Measurements from ENCODE around the gene PTGR3.

PTGR3 gene

DNA sequence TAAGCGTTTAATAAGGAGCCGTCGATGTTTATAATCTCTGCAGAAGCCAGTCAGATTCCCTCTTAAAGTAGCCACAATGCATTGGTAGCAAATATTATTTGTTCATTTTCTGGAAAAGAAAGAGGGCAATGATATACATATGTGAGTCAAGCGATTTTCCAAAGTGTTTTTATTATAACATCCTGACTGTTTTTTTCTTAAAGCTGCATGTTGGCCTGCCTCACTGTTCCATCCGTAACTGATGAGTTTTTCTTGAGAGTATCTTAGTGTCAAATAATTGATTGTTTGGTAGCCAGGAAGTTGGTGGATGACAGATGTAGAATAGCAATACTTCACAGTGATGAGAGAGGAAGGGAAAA is 5.4 kb upstream of the PTGR3 start:
- DNase-seq = no peak

DNA sequence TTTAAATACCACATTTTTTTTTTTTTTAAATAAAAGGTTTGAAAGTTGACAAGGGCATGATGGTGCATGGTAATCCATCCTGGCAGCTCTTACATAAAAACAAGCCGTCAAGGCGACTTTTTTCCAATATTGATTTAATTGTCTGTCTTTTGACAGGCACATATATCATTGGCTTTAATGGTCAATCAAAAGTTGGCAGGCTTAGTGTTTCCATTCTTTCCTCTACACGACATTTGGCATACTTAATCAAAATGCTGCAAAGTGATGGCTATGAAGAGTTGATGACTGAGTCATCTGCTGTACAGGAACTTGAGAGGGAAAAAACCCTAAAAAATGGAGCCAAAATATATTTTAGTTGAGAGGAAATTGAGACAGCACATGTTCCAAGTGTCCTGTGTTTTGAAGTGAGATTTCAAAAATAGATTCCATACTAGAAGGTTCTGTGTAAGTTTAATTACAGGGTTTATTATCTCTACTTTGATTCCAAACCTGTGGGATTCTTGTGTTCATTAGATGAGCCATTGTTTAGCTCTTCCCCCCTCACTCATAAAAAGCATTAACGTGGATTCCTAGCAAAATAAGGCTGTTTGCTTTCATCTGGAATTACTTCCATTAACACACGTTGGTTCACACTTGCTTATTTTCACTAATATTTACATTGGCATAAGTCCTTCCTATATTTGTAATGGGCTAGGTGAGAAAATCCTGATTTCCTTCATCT is 4.8 kb upstream of the PTGR3 start:
- no peak for DNase-seq

DNA sequence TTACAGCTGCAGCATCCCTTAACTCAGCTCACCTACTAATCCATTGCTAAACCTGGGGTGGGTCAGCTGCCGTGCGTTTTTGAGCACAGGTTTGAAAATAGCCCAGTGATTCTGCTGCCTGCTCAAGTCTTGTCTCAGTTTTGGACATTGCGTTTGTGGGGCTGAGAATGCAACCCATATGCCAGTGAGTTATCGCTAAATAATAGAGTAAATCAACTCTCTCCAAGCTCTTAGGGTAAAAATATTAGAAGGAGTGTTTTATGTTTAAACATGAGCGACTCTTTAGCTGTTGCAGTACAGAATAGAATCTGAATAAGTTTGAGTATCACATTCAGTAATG is 3.8 kb upstream of the PTGR3 start:
- no peak for DNase-seq

DNA sequence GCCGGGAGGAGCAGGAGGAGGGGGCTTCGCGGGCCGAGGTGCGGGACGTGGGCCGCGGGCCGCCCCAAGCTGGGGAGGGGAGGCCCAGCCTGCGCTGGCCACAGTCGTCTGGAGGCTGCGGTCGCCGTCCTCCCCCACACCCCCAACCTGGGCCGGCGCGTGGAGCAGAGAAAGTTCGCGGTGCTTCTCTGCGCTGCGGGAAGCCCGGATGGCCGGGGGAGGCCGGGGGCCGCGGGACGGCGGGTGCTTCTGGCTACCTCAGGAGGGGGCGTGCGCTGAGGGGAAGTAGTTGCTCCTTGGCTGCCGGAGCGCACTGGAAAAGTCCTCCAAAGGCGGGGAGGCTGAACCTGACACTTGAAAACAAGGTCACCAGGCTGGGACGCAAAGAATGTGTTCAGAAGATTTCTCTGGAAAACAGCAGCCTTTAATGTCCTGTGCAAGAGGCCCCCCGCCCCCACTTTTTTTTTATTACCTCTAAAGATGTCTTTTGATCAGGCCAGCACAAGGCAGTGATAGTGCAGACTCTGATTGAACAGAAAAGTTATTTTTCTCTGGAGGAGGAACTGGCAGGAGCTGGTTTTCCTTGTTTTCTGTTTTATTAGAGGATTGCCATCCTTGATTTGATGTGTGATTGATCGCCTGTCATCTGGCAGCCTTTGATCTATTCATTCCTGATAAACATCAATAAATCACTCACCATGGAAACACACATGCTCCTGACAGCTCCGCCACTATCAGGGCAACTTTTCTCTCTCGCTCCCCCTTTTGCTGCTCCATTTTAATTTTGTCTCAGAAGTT is 3.2 kb upstream of the PTGR3 start:
- DNase-seq = peak; percentile 52

DNA sequence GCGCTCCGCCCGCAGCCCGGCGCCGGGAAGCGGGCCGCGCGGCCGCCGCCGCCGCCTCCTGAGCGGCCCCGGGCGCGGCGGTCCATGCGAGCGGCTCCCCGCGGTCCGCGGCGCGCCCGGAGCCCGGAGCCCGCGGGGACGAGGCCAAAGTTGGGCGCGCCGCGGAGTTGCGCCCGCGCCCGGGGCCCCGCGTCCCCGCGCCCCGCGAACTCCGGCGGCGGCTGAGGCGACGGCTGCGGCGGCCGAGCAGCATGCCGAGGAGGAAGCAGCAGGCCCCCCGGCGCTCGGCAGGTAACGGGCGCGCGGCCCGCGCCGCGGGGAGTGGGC is 2.6 kb upstream of the PTGR3 start:
- peak; percentile 14 for DNase-seq

DNA sequence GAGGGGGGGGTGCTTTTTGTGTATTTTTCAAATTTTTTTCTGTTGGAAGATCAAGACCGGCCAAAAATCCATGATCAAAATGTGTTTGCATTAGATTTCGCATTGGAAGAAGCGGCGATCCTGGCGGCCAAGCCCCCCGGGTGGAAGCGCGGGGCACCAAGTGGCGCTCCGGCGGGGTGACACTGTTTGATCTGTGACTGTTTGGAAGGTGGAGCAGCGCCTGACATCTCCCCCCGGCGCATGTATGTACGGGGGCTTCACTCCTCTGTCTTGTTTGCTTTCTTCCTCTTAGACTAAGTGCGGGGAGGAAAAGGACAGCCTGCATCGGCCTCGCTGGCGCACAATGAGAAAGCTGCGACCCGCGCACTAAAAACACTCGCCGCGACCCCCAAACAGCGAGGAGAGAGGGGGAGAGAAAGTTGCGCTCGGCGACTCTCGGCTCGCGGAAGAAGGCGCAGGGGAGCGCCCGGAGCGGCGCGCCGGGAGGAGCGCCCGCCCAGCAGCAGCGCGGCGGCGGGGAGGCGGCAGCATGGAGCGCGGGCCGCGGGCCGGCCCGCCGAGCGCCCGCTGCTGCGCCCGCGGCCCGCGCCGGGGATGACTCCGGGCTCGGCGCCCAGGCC is 2.2 kb upstream of the PTGR3 start:
- peak; percentile 41 for DNase-seq

DNA sequence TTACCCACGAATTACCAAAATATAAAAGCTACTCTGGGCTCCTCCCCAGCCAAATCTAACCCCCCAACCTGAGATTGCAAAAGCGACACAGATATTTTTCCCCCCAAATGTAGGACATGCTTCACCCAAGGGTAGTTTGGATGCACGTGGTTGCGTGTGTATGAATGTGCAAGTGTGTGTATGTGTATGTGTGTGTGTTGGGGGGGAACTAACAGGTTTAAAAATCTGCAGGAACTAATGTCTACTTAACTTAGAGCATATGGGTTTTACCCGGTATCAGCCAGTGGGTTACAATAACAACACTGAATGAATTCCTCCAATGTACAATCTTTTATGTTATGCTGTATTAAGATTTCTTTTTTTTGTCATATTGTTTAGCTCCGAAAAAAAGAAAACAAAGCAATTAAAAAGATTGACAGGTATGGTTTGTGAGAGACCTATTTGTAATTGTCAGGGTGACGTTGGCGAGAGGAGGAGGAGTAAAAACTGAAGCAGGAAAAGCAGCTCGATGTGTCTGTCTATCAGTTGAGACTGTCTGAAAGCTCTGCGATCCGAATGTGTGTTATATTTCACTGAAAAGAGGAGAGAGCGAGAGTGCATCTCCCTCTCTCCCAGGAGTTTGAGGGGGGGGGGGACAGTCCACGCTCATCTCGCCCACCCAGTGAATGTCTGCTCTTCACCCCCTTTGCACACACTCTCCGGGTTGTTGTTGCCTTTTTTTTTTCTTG is 1.5 kb upstream of the PTGR3 start, which contains the start of gene TSHZ1:
TSHZ1 (plus strand) TSS at position 524 of the 728 bp plus-strand sequence. CDS start 1,080 bp downstream, outside the sequence.
- peak; percentile 95 for DNase-seq

DNA sequence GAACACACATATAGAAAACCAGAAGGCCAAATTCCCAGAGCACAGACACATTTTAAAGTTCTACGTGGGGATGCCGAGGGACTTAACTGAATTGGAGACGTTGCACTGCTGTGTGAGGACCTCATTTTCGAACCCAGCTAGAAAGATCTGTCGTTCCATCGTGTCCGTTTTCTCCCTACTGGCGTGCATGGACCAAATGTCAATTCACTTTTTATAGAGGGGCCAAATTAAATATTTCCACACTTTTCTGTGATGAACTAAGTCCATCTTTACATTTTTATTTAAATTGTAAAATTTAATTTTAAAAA is 966 bp upstream of the PTGR3 start:
- no peak for DNase-seq

DNA sequence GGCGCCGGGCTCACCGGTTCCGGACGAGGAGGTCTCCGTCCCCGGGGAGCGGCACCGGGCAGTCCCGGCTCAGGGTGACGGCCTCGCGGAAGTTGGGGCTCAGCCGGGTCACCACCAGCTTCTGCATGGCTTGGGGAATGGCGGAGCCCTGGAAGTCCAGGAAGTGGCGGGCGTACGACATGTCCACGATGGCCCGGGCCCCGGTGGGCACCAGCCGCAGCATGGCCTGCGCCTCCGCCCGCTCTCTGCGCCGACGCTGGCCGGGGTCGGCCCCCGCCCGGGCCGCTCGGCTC is 157 bp downstream of the PTGR3 start:
- DNase-seq = no peak

DNA sequence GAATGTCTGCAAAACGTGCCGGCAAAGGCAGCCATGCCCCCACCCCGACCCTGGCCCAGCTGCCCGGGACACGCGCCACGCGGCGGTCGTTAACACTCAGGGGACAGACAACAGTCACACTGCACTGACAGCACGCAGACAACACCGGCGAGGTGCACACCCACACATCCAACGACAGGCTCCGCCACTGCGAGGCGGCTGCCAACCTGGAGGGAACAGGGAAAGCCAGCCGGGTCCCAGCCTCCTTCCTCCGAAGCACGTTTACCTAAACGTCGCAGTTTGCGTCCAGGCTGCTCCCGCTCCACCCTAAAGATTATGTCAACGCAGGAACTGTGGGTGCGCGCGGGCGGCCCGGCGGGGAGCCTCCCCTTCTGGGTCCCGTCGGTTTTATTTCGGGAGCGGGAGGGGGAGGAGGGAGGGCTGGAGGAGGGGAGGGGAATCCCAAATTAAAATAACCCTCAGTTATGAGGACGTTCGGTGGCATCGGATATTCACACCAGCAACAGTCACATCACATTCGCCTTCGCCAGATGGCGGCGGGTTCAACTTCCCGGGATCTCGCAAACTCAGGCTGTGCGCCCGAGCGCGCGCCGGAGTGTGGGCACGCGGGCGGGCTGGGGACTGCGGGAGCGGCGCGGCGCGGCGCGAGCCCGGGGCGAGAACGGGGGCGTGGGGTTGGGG is 644 bp downstream of the PTGR3 start:
- DNase-seq = peak; percentile 68

DNA sequence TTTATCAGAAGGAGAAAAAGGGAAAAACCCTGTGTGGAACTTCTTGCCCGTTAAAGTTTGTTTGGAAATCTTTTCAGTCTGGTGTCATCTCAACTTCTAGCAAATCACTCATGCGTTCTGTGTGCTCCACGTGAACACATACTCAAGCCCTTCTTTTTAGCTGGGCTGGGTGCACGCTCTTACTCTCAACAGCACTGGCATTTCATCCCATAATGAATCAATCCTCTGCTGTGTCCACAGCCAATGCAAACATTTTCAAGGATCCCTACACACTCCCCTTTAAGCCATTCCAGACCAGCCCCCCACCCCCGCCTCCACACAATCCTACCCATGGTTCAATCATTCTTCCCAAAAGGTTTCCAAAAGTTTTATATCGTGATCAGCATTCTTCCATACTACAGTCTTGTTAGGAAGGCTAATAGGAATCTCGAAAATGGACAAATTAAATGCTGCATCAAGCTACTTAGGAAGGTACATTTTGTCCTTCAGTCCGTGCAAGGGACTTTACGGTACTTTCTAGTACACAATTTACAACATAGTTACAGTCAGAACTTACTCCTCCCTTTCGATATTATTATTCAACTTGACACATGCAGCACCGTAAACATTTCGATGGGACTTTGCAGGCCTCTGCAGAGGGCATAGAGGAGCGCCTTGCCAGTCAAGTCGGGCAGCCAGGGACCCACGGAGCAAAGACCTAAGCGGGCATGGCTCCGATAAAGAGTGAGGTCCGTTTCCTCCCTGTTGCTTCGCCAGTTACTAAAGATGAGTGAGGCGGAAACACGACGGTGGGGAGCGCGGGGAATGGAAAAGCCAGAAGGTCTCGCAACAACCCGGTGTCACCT is 1.4 kb downstream of the PTGR3 start:
- peak; percentile 56 for DNase-seq

DNA sequence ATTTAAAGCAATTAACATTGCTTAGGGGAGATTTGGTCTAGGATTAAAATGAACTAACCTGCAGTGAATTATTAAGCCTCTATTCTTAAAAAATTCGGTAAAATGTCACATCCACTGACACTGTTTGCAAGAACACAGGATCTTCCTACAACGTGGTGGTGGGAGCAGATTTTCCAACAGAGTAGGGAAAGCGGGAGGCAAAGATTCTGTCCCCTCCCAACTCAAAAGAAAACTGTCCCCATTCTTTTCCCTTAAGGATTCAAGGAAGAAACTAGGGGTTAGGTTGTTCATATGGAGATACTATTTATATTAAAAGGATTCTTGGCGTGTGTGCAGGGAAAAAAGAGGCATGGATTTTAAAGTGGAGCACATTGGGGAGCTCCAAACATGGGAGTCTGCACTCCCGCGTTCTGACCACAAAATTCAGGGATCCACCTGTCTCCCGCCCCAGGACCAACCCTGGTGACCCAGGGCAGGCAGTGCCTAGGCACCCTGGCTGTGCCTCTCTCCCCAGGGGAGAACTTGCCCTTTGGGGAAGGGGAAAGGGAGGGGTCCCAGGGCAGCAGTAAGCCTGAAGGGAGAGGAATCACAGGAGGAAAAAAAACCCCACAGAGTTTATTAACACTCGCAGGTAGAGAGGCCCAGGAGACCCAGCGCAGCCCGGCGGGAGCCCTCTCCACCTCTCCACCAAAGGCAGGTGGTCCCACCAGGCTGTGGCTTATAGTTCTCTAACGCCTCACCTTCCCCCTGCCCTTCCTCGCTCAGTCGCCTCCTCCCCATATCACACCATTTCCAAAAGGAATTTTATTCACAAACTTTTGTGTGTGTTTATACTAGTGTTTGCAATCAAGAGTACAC is 2.3 kb downstream of the PTGR3 start:
- DNase-seq = no peak

DNA sequence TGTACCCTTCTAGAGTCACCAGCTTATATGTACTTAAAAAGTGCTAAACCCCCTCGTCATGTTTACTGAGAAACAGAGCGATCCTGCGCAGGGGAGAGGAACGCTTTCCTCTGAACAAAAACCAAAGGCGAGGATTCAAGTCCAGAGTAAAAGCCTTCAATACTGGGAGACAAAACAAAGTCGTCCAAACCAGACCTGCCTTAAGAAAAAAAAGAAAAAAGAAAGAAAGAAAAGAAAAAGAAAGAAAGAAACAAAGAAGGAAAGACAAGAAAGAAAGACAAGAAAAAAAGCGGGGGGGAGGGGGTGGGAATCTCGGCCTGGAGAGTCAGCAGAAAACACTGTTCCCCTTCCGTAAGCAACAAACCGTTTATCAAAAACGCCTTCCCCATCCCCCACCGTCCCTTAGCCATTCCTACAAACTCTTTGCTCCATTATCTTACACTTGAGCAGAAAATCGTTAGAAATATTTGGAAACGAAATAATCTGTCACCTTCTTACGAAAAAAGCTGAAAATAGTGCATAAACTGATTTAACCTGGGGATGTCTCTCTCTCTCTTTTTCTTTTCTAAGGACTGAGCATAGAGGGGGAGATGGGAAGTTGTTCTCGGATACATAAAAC is 3.3 kb downstream of the PTGR3 start:
- DNase-seq = peak; percentile 20

DNA sequence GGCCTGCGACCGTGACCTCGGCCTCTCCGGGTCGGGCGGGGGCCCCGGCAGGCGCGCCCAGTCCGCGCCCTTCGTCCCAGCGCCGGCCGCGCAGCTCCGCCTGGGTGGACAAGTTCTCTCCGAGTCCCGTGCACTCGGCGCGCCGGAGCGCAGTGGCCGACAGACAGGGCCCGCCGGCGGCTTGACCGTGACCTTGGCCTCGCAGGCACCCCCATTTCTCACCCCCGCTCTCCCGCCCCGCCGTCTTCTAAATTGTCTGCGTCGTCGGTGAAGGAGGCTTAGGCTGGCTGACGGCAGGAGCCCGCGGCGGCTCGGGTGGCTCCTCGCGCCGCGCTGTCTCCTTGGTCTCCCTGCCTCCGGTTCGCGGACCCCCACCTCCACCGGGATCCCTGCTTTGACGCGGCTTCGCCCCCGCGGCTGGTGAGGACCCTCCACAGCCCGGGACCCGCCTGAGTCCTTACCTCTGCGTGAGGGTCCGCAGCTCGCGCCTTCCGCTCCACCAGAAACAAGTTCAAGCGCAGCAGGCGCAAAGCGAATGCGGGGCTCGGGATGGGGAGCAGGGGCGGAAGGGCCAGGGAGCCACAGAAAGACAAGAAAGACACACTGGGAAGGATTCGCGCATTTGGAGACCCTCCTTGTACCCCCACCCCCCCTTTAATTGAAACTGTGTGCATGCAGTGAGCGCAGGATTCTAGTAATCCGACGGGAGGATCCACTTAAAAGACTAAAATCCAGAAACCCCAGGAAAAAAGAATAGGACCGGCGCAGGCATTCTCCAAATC is 4.0 kb downstream of the PTGR3 start:
- peak; percentile 27 for DNase-seq

DNA sequence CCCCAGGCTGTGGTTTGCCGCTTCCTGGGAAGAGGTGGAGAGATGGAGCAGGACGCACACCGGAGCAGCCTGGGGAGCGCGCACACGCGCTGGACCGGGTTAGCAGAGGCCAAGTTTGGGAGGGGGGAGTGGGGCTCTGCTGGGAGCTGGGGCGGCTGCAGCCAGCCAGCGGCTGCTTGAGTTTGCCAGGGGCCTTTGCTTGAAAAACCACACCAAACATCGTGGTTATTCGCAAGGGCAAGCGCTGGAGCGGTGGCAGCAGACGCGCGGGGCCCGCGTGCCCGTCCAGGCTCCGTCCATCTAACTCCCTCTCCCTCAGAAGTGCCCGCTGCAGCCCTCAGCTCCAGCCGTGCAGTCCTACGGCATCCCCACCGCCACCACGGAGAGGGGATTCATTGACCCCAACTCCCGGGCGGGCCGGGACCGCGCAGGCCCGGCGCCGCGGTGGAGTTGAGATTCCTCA is 4.6 kb downstream of the PTGR3 start:
- DNase-seq = no peak

DNA sequence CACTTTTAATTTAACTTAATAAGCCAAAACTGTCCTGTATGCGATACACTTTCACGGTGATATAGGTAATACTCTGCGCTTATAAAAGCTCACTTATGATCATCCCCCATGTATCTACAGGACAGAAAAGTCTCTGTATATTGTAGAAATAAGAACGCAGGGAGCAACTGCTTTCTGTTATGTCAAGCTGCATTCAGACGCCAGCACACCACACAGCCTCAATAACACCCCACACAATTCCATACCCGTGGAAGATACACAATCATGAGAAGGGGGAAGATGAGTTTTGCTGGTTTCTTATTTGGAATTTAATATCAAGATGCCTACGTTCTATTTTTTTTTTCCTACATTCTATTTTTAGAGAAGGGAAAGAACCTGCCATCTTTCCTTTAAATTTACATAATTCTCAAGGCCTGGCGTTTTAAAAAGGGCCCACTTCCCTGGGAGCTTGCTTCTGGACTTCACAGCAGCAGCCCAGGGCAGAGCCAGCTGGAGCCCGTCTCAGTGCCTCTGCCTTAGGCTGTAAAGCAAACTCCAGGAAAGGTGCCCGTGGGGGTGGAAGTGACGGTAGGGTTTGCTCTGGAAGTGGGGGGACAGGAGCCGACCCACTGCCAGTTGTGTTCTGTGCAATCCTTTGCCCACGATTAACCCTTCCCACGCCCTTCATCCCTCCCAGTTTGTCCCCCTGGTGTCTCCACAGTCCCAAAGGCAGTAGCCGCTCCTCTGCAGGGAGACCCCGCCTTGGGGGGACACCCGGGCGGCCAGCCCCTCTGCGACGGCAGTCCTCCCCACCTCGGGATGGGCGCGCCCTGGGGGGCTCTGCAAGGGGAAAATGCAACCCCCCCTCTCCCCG is 5.3 kb downstream of the PTGR3 start:
- no peak for DNase-seq

DNA sequence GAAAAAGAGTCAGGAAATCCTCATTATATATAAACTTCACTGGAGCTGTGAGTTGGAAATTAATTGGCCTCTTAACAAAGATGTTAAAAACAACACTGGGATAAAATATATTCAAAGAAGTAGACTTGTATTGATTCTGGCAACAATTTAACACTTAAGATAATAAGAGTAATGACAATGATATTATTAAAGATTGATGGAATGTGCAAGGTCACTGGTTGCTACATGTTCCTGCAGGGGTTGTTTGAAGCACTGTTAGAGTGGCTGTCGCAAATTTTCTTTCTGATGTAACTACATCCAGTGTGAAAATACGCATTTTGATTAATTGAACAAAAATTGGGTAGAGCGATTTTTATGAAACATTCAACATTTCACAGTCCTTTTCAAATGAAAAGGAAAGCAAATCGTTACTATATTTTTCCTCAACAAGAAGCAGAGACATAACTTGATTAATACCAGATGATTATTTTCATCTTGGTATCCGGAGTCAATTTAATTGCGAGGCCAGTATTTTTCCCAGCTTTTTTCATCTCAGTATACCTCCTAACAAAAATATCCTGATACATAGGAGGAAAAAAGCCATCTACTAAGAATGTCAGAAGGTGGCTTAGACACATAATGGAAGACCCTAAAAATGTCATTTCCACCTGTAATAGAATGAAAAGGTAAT is 6.1 kb downstream of the PTGR3 start:
- no peak for DNase-seq

Measured in hematopoietic multipotent progenitor cell treated with erythropoietin and hydrocortisone succinate and interleukin-3 and kit ligand, for 6 days (in vitro differentiated cells).